Activated T-cell treated with anti-CD3 and anti-CD28 coated beads for 24 hours (primary cell): ENCODE data around the gene NFS1.
"Not testable (repeated sequence)": the region's sequence is repeated elsewhere in the genome, so short reads cannot be mapped to it uniquely, and the experiment has no call there.

Source experiments
- DNase-seq: peaks from one replicate; pipeline ENCODE4 v3.0.0-alpha.2; 2020; ENCODE audit warnings: low read depth

The NFS1 gene

DNA sequence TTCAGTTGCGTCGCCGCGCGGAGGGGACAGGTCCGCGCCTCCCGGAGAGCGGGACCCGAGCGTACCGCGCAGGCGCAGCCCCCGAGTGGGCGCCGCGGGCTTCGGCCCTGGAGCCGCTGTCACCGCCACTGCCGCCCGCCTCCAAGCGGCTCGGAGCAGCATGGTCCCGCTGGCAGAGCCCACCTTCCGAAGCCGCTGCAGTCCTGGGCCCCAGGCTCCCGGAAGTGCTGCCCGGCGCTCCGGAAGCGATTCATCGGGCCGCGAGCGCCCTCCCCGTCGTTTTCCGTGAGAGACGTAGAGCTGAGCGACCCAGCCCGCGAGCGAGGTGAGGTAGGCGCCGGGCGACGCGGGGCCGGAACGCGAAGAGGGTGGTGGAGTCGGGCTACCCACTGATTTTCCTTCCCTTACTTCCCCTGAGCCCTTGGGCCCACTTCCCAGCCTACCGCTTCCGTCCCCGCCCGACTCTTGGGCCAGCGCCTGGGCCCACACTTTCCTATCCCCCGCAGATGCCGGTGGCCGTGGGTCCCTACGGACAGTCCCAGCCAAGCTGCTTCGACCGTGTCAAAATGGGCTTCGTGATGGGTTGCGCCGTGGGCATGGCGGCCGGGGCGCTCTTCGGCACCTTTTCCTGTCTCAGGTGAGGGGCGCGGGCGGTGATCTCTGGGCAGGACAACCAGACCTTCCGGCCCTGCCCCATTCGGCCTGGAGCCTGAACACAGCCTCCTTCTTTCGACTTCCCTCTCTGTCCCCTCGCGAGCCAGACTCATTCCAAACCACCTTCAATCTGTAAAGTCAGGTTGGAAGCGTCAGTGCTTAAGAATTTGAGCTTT, at the start of gene NFS1, which contains the start of gene ROMO1:
NFS1 (minus strand) TSS at position 226 of the 830 bp plus-strand sequence; CDS start at position 162, 64 bp downstream.
ROMO1 (plus strand) TSS at position 279 of the 830 bp plus-strand sequence; CDS start at position 507, 228 bp downstream.
- peak; percentile 80 for DNase-seq

DNA sequence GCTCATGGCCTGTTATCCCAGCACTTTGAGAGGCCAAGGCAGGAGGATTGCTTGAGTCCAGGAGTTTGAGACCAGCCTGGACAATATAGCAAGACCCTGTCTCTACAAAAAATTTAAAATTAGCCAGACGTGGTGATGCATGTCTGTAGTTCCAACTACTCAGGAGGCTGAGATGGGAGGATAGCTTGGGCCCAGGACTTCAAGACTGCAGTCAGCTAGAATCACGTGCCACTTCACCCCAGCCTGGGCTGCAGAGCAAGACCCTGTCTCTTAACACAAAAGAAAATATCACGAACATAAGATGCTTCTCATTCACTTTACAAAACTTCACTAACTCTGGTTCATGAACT, 45.3 kb upstream of the NFS1 start:
- not testable (repeated sequence) for DNase-seq

DNA sequence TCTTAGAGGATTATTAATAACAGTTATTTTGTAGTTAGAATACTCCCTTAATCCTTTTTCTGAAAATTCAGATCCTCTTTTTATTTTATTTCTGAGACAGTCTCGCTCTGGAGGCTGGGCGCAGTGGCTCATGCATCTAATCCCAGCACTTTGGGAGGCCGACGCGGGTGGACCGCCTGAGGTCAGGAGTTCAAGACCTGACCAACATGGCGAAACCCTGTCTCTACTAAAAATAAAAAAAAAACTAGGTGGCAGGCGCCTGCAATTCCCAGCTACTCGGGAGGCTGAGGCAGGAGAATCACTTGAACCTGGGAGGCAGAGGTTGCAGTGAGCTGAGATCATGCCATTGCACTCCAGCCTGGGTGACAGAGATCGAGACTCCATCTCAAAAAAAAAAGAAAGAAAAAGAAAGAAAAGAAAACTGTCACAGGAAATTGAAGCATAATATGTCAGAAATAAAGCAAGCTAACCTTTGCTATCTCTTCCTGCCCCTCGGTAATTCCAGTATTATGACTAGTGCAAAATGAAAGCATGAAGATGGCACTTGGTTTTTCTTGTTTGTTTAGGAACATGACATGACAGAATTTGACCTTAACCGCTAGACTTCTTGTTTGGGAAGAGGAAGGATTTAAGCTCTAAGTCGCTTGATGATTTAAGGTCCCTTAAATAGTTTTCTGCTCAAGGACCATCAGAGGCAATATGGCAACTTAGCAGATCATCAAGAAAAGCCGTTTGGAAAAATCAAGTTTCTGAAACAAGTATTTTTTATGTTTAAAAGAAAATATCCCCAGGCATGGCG, 44.7 kb upstream of the NFS1 start:
- DNase-seq, result no peak

DNA sequence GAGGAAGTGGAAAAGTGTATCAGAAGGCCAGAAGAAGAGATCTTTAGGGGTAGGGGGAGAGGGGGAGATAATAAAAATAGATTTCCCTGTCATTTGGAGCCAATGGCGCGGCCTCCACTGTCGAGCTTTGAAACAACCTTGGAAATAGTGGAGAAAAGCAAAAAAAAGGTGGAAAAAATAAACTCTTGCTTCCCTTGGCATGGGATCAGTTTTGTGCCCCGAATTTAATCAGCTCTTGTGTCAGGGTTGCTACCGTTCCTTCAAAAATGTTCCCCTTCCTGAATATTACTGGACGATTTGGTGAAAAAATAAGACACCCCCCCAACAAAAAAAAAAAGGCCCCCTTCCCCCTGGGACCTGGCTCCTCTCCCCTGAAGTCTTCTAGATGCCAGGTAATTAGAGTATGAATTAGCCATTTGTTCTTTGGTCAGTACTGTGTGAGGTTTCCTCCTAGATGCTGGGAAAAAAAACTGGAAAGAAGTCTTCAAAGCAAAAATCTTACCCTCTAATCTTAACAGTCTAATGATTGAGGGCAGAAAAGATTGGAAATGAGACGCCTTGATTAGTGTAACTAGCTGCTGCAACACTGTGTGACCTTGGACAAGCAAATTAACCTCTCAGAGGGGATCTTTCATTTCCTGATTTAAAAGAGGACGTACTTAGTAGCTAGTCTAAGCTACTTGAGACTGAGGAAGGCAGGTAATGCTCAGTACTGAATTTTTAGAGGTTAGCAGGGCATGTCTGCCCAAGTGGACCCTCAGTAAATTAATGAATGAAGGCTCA, 43.8 kb upstream of the NFS1 start:
- no peak for DNase-seq

DNA sequence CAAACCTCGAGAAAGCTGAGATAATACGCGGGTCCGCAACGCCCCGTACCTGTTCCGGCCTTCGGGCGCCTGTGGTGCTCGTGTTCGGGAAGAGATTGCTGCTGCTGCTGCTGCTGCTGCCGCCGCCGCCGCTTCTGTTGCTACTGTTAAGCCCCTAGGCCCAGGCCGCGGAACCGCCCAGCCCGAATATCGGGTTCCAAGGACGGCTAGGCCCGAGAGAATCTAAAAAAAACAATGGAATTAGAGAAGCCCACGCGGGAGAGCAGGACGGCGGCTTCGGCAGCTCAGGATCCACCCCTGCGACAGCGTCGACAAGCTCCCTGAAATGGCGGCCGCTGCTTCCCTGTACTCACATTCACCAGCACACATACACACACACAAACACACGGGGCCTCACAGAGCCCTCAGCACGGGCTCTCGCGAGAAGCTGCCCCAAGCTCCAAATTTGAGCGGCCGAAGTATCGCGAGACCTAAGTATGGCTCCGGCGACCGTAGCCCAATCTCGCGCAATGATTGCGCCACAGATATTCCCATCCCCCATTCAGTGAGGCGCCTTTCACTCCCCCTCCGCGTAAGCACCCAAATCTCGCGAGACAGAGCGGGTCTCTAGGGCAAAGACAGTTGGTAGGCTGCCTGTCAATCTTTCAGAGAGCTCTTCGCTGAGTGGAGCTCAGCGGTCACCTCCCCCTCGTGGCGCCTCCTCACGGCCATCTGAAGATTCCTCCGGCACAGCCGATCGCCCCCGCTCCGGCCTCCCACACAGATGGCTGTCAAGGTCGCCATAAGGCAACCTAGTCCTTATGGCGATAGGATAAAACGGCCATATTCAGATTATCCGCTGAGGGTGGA, 43.0 kb upstream of the NFS1 start, which contains the start of gene RBM39:
RBM39 (minus strand) TSS at position 369 of the 849 bp plus-strand sequence. CDS start 1,386 bp downstream, outside the sequence.
- DNase-seq, result peak; percentile 98

DNA sequence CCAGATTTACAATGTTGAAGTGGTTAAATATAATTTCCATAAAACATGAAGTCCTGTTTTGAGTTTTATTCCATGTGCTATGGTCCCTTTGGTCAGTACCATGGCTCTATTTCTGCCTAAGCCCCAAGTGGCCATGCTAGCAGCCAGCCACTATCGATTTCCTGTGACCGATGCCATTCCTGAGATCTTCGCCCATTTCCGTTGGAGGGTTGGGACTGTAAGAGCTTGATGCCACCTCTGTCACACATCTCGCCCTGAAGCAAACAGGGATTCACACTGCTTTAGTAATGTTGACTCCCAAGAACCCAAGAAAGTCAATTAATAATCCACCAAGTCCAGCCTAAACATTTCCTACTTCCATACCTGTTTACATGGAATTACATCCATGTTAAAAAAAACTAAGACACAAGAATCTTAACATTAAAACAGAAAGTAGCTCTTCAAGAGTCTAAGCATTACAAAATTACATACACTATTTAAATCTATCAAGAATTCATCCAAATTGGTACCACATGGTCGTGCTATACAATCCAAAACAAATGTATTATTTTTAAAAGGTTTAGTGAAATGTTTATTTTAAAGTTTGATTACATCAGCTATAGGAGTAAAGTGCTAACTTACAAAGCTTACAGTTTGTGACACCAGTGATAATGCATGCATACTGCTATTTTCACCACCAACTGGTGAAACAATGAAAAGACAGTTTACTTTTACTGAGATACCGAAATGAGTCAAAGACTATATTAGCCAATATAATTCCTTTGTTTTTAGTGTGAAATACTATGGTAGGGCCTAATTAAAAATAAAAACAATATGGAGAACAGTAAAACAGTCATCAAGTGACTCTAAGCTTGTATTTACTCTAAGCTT, 40.4 kb upstream of the NFS1 start:
- no peak for DNase-seq

DNA sequence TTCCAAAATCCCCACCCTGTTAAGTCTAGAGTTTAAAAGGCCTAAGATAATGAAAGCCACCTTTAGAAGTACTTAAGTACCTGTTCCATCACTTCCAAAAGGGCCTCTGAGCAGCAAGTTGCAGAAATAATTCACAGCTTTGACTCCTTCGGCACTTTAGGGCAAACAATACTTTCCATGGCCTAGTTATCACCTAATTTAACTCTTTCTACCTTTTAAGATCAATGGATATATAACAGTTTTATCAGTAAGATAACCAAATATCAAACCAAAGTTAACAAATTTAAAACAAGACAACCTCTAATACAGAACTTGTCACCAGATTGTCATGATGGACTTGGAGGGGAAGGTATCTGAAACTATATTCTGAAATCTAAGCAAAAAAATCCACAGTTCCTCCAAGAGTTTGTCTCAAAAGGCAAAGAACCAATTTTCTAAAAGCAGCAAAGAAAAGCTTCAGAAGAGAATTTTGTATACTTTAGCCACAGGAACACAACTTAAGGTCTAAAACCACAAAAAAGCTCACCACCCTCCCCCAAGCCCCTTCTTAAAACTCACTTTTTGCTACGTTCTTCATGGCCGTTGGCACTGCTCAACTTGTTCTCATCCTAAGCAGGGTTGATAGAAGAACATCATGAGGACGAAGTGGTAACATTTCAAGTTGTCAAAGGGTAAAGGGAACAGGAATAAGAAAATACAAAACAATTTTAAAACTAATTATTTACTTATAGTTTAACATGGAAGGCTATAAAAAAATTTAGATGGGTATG, 39.4 kb upstream of the NFS1 start:
- DNase-seq, result no peak

DNA sequence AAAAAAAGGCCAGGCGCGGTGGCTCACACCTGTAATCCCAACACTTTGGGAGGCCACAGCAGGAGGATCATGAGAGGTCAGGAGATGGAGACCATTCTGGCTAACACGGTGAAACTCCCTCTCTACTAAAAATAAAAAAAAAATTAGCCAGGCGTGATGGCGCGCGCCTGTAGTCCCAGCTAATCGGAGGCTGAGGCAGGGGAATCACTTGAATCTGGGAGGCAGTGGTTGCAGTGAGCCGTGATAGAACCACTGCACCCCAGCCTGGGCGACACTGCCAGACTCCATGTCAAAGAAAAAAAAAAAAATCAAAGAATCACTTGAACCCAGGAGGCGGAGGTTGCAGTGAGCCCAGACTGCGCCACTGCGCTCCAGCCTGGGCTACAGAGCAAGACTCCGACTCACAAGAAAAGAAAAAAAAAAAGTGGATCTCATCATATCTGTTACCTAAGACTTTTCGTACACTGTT, 38.7 kb upstream of the NFS1 start:
- no peak for DNase-seq

DNA sequence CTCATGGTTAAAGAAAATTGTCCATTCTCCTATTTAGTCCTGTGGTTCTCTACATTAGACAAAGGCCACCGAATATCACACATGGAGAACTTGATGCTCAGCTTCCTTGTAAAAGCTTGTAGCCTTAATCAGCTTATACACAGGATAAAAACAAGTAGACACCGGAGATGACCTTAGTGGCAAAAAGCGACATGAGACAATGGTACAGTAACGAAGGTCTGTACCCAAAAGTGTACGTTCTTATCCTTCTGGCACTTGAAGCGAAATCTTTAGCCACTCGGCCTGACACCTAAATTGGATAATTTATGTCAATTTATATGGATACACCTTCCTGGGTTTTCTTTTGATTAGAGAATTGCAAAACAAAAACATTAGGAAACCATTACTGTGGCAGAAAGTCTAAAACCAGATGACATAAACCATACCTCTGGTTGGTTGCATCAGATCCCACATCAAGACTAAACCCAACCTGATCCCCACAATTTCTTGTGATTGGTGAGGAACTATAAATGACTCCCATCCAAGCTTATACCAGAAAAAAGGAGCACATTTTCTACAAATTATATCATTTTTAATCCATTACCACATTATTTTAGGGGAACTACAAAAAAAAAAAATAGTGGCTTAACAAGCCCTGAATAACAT, 36.8 kb upstream of the NFS1 start:
- DNase-seq, result no peak

DNA sequence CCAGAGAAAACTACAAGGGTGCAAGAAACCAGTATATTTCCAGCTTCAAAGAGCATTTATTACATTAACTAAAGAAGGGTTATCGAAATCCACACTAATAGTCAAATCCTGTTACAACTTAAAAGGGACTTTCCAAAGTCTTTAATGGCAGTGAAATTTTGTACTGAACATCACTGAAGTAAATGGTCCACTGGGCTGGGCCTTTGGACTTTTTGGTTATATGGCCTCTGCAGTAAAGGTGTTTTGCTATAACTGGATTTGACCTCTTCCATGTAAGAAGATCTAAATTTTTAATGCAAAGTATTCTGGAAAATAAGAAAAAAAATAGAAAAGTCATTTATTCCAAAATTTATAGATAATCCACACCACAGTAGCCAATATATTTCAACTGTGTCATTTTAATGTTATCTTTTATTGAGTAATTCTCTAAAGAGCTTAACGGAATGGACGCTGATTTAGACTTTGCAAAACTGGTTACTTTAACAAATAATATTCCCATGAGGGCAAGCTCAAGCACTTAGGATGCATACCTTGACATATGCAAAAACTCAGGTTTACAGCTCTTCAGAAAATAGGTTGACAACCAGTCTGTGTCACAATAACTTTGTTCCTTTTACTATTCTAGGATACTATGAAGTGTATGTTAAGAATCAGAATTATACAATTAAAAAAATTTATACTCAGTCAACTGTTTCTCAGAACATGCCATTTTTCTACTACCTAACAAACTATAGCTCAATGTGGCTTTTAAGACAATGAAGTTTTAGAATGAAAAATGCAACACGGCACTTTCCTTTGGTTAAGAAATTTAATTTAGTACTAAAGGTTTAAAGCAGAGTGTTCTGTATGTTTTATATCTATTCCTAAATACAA, 35.9 kb upstream of the NFS1 start:
- DNase-seq, result no peak

DNA sequence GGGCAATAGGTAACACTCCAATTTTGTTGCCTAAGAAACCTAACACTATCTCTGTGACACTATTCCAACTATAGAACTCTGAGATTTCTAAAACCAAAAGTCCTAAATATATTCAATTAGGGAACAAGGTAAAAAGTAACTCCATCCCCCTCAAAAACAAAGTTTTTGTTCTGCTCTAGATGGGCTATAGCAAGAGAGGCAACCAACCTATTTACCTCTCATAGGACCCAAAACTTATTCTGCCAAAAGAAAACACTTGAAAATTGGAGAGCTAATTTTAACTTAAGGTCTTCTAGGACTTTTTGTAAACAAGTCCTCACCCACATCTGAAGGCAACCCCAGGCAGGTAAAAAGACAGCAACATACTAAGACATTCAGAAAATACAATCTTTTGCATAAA, 35.2 kb upstream of the NFS1 start:
- no peak for DNase-seq

DNA sequence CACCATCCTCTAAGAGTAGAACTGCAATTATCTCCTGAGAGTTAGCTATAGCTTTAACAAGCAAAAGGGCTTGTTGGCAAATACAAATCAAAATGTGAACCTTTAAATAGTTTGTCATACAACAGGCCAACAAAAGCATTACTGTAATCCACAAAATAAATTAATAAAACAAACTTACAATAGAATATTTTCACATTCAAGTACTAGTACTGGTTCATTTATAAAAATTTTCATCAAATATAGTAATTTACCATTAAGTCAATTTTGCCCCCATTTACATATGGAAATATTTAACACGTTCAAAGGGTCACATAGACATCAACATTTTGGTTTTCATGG, 33.5 kb upstream of the NFS1 start:
- no peak for DNase-seq

DNA sequence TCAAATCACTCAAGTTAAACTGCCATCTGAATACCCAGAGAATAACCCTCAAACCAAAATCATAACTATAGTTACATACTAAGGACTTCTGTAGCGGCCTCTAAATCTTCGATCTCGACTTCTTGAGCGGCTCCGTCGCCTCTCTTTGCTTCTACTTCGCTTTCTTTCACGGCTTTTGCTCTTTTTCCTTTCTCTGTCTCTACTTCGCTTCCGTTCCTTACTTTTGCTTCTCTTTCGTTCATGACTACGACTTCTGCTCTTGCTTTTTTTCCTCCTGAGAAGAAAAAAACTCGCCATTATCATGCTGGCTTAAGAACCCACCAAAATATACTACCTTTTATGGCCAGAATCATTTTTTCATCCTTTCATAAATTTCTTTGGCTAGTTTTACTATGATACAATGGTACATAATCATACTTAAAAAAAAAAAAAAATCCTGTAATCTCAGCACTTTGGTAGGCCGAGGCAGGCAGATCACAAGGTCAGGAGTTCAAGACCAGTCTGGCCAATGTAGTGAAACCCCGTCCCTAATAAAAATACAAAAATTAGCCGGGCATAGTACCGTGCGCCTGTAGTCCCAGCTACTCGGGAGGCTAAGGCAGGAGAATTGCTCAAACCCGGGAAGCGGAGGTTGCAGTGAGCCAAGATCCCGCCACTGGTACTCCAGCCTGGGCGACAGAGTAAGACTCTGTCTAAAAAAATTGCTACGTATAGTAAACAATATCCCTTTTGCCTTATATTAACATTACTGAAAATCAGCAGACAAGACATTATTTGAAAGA, 32.9 kb upstream of the NFS1 start:
- DNase-seq, result no peak

DNA sequence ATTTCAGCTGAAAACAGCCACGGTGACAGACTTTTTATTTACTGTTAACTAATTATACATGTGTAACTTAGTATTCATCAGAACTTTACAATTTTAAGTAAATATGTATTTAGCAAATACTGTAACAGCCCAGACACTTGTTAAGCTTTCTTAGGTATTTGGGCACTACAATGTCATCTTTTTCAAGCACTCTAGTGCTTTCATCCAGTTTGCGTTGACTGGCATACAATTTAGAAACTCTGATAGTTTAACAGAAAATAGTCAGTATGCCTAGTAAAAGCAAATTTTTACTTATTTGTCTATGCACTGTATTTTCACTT, 32.3 kb upstream of the NFS1 start:
- no peak for DNase-seq

DNA sequence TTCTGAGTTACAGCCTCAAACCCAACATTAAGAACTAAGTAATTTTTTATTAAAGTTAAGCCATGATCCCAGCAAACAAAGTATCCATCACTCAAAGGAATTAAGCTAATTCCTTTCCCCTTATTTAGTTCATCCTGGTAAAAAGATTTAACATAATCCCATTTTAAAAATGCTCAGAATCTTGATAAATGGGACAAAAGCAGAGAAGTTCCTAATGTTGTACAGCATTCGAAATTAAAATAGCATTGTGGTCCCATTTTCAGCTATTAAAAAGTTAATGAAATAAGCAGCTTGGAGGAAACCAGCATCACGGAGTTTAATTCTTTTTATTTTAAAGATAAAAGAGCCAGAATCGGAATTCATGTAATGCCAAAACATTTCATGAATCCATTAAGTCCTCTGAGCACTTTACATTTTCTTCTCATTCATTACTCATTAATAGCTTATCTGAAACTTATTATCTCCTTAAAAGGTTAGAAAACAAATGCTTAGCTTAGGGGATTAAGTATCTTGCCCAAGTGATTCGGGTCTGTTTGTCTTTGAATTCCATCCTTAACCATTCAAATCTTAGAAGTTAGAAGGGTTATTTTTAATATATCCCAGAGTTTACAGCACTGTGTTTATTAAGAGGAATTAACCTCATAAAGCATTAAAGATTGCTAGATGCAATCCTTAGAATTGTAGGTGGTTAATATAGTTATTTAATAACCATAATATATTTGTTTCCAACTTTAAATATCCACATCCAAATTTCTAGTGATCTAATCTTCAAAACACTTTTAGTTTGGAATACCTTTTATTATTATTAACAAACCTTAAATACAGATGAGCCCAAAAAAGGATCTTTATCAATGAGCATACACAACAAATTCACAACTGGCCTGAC, 31.7 kb upstream of the NFS1 start:
- DNase-seq, result no peak

DNA sequence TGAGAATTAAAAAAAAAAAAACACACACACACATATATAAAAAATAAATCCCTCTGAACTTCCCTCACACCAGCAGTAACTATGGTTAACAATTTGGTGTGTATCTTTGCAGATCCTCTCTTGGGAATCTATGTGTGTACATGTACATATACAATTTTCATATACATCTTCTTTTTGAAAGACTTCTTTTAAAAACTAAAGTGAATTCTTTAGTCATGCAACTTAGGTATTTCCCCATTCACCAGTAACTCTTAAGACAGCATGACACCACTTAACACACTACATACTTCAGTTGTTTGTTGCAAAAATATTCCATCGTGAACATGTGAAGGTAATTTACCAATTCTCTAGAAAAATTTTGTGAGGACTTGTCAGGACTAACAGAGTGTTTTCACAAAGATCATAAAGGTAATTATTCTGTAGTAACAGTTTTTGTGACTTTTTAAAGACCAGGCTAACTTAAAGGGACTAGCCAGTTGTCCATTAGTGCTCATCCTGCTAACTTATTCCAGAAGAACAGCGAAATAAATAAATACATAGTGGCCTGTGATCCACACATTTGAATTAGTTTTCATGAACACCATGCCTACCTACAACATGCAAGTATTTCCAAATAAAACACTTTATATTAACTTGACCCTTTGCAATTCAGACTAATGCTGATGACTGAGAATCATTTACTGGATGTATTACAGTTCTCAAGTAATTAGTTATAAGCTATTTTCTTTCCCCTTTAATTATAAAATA, 30.9 kb upstream of the NFS1 start:
- DNase-seq, result no peak
